Kidney (tissue), 14 donors: ENCODE data around the gene ANP32A. TPM values are rescaled to one million over a fixed set of nuclear protein-coding genes. Genes with fewer than 3 reads are reported as not detected.

Experiments
- DNase-seq, 5 donors: peaks; one replicate each; pipeline ENCODE4 v3.0.0-alpha.2; 2013 to 2020
- FAIRE-seq: peaks from 2 replicates; lab custom pipeline; 2012; peaks lifted over from hg19 to GRCh38; lab: Jason Lieb, UNC
- H3K27ac ChIP-seq, 2 donors: one replicate each; pipeline ENCODE4 v1.7.0; 2013; ENCODE audit warnings: low read depth in 2 of 2, low read length in 2 of 2, inconsistent platforms in 1 of 2
- H3K27me3 ChIP-seq: one replicate; pipeline ENCODE4 v1.7.1; 2013; ENCODE audit warnings: low read length, inconsistent platforms; ENCODE audit not compliant: control insufficient read depth, insufficient read depth
- H3K36me3 ChIP-seq, 3 donors: one replicate each; pipeline versions ENCODE4 v1.7.0 to v1.7.1; 2013; ENCODE audit warnings: low read length in 3 of 3, control low read depth in 1 of 3, inconsistent platforms in 1 of 3; ENCODE audit not compliant: insufficient read depth in 3 of 3, control insufficient read depth in 2 of 3
- H3K4me1 ChIP-seq, 3 donors: one replicate each; pipeline versions ENCODE4 v1.7.0 to v1.7.1; 2013; ENCODE audit warnings: low read length in 3 of 3, inconsistent platforms in 1 of 3, low read depth in 1 of 3; ENCODE audit not compliant: control insufficient read depth in 2 of 3, insufficient read depth in 2 of 3
- H3K4me3 ChIP-seq, 3 donors: one replicate each; pipeline versions ENCODE4 v1.7.0 to v1.8.1; 2013; ENCODE audit warnings: low read length in 3 of 3, control low read depth in 1 of 3, inconsistent platforms in 1 of 3
- H3K9ac ChIP-seq, 3 donors: one replicate each; pipeline versions ENCODE4 v1.7.0 to v1.7.1; 2013; ENCODE audit warnings: low read length in 3 of 3, control low read depth in 1 of 3, inconsistent platforms in 1 of 3
- H3K9me3 ChIP-seq, 3 donors: one replicate each; pipeline versions ENCODE4 v1.7.0 to v1.7.1; 2013; ENCODE audit warnings: low read length in 3 of 3, control low read depth in 1 of 3, inconsistent platforms in 1 of 3; ENCODE audit not compliant: control insufficient read depth in 2 of 3, insufficient read depth in 1 of 3
- CTCF ChIP-seq: IDR thresholded peaks from 3 replicates; pipeline ENCODE4 v1.5.1; 2012; ENCODE audit warnings: mild to moderate bottlenecking, moderate library complexity, borderline replicate concordance; ENCODE audit not compliant: insufficient read depth; ENCODE audit errors: extremely low read depth
- intact Hi-C: fragments of 100-400 bp; cut with DNase I; formaldehyde crosslinking; loops from one replicate; pipeline ENCODE4 v1.11.1; 2022
- polyA plus RNA-seq: library from polyadenylated mRNA; stranded (reverse); fragments of 350-450 nt; fragmentation: Illumina TruSeq; extraction: RNeasy Lipid Tissue Mini Kit (QIAGEN cat#74804); gene quantifications from one replicate; pipeline ENCODE4 v1.2.3, GENCODE V29; 2014; ENCODE audit warnings: low read depth, low replicate concordance; ENCODE audit not compliant: insufficient read depth
- total RNA-seq: library from RNA; stranded (reverse); fragmentation: NEBNext Ultra II Directional; extraction: Animal tissue kit (Norgen Biotek cat#: 25700); gene quantifications from one replicate; pipeline ENCODE4 v1.2.1, GENCODE V29; 2021
- donor health status: control.
- donor health status: control.
- donor health status: control.
- donor health status: control.
- donor health status: control.
- donor health status: DM: yes; HTN: yes; CAD: no.
- donor health status: Normal renal cell carcinoma (clear cell type).

ANP32A gene
- total and polyA plus RNA-seq, 2 donors from 2014 or later = 113 to 148 TPM

- Histone ChIP-seq H3K4me1 (peaks cover 0 to 11% (median 0%) of the 10 kb centered on the region in 3 donors), H3K4me3 (no peak overlapping the region), H3K9me3 (no peaks in the 10 kb centered on the region), H3K9ac (no peak overlapping the region), H3K27me3 (no peaks in the 10 kb centered on the region), H3K27ac (peak overlapping the region in 1 of 2 donors; percentile 73), H3K36me3 (peaks cover 0 to 8% (median 6%) of the 10 kb centered on the region in 3 donors)
- intact Hi-C loops = no loop called here
- TF ChIP-seq CTCF = no peak
- DNase-seq (no peak), FAIRE-seq (no peak)
Measured at GRCh38 chr15:68775236-68775577, 45.5 kb downstream of the ANP32A start.

- Histone ChIP-seq H3K4me1 (peaks cover 0 to 11% (median 0%) of the 10 kb centered on the region in 3 donors), H3K36me3 (peaks cover 0 to 5% (median 3%) of the 10 kb centered on the region in 3 donors), H3K4me3 (no peak overlapping the region), H3K27me3 (no peaks in the 10 kb centered on the region), H3K27ac (peak overlapping the region in 1 of 2 donors; percentile 73), H3K9ac (no peak overlapping the region), H3K9me3 (no peaks in the 10 kb centered on the region)
- FAIRE-seq (no peak), DNase-seq (no peak)
- intact Hi-C loops = no loop called here
- TF ChIP-seq CTCF = no peak
Measured at GRCh38 chr15:68774521-68775235, 46.0 kb downstream of the ANP32A start.

- no peak for FAIRE-seq
Measured at GRCh38 chr15:68774120-68774519, 46.6 kb downstream of the ANP32A start.

More at GRCh38 chr15:68774120-68774519, 46.6 kb downstream of the ANP32A start:
- H3K9me3 ChIP-seq = no peaks in the 10 kb centered on the region
- no peak for DNase-seq
- no peak overlapping the region for H3K4me3 ChIP-seq
- H3K36me3 ChIP-seq = no peaks in the 10 kb centered on the region
- no peak overlapping the region for H3K9ac ChIP-seq
- no peaks in the 10 kb centered on the region for H3K27me3 ChIP-seq
- no peak overlapping the region for H3K27ac ChIP-seq
- peaks cover 0 to 11% (median 0%) of the 10 kb centered on the region in 3 donors for H3K4me1 ChIP-seq
- intact Hi-C loops = no loop called here
- no peak for TF ChIP-seq CTCF
